PC-9 (cell line): ENCODE results near the gene COL23A1. TPM values are rescaled to one million over a fixed set of nuclear protein-coding genes. Genes with fewer than 3 reads are reported as not detected.

ENCODE experiments used
- BruUV-seq: library from RNA; stranded (reverse); fragments of 400-500 nt; replicated peaks from 2 replicates; lab custom pipeline; 2021; lab: Mats Ljungman, UMichigan
- CTCF ChIA-PET: fragments of 300-600 bp; sonication (Branson Sonifier 250); formaldehyde crosslinking; loops from one replicate; lab custom pipeline; 2022; ENCODE audit warnings: antibody characterized with exemption; lab: Charles Lee
- POLR2A ChIA-PET: fragments of 300-600 bp; sonication (Branson Sonifier 250); formaldehyde crosslinking; loops from one replicate; lab custom pipeline; 2022; ENCODE audit warnings: antibody characterized with exemption; ENCODE audit not compliant: unreplicated experiment; lab: Charles Lee
- DNase-seq, 2 experiments: peaks; one replicate each; pipeline versions ENCODE4 v3.0.0 to v3.0.0-alpha.2; 2015 to 2022; ENCODE audit warnings: mixed read lengths in 1 of 2
- H2AFZ ChIP-seq: fragments of 200-600 bp; sonication (generic); 2 replicates; pipeline ENCODE4 v1.8.1; 2017; ENCODE audit warnings: antibody characterized with exemption
- H3F3A ChIP-seq: fragments of 200-600 bp; sonication (generic); 2 replicates; pipeline ENCODE4 v1.8.1; 2017; ENCODE audit warnings: antibody characterized with exemption, mild to moderate bottlenecking, low read depth; ENCODE audit not compliant: insufficient read depth
- H3K27ac ChIP-seq: fragments of 200-600 bp; sonication (generic); 2 replicates; pipeline ENCODE4 v1.6.1; 2016; ENCODE audit warnings: mixed run types
- H3K27me3 ChIP-seq: fragments of 200-600 bp; sonication (generic); 2 replicates; pipeline ENCODE4 v1.6.1; 2016; ENCODE audit warnings: low read depth, mixed run types; ENCODE audit not compliant: insufficient read depth
- H3K36me3 ChIP-seq: fragments of 200-600 bp; sonication (generic); 2 replicates; pipeline ENCODE4 v1.6.1; 2016; ENCODE audit warnings: low read depth, mixed run types
- H3K4me1 ChIP-seq: fragments of 200-600 bp; sonication (generic); replicated peaks from 2 replicates; pipeline ENCODE4 v1.6.1; 2016; ENCODE audit warnings: mixed run types; ENCODE audit not compliant: insufficient read depth
- H3K4me2 ChIP-seq: fragments of 200-600 bp; sonication (generic); 2 replicates; pipeline ENCODE4 v1.6.1; 2017; ENCODE audit warnings: mixed run types
- H3K4me3 ChIP-seq: fragments of 200-600 bp; sonication (generic); 2 replicates; pipeline ENCODE4 v1.6.1; 2016; ENCODE audit warnings: mixed run types
- H3K79me2 ChIP-seq: fragments of 200-600 bp; sonication (generic); 2 replicates; pipeline ENCODE4 v1.6.1; 2017; ENCODE audit warnings: low read depth, mixed run types
- H3K9me2 ChIP-seq: fragments of 200-600 bp; sonication (generic); 2 replicates; pipeline ENCODE4 v1.8.1; 2017; ENCODE audit warnings: mild to moderate bottlenecking; ENCODE audit not compliant: insufficient read depth
- H3K9me3 ChIP-seq: fragments of 200-600 bp; sonication (generic); 2 replicates; pipeline ENCODE4 v1.8.1; 2016; ENCODE audit warnings: low read depth; ENCODE audit not compliant: insufficient read depth
- H4K20me1 ChIP-seq: fragments of 200-600 bp; sonication (generic); 2 replicates; pipeline ENCODE4 v1.8.1; 2017; ENCODE audit not compliant: insufficient read depth
- CTCF ChIP-seq: fragments of 200-600 bp; sonication (generic); conservative IDR thresholded peaks from 2 replicates; pipeline ENCODE4 v1.6.1; 2017; ENCODE audit warnings: mixed run types, antibody characterized with exemption, mild to moderate bottlenecking, moderate library complexity
- EZH2 ChIP-seq: fragments of 200-600 bp; sonication (generic); IDR thresholded peaks from 2 replicates; pipeline ENCODE4 v1.8.0; 2017; ENCODE audit warnings: antibody characterized with exemption, low read depth
- intact Hi-C: fragments of 100-400 bp; cut with micrococcal nuclease; formaldehyde crosslinking; loops from one replicate; pipeline ENCODE4 v1.10.0; 2022; ENCODE audit not compliant: unreplicated experiment
- total RNA-seq: library from RNA; stranded (reverse); gene quantifications from 2 replicates; pipeline ENCODE4 v1.2.3, GENCODE V29; 2021

COL23A1 gene
- total RNA-seq, 1 experiment from 2014 or later = not detected

DNA sequence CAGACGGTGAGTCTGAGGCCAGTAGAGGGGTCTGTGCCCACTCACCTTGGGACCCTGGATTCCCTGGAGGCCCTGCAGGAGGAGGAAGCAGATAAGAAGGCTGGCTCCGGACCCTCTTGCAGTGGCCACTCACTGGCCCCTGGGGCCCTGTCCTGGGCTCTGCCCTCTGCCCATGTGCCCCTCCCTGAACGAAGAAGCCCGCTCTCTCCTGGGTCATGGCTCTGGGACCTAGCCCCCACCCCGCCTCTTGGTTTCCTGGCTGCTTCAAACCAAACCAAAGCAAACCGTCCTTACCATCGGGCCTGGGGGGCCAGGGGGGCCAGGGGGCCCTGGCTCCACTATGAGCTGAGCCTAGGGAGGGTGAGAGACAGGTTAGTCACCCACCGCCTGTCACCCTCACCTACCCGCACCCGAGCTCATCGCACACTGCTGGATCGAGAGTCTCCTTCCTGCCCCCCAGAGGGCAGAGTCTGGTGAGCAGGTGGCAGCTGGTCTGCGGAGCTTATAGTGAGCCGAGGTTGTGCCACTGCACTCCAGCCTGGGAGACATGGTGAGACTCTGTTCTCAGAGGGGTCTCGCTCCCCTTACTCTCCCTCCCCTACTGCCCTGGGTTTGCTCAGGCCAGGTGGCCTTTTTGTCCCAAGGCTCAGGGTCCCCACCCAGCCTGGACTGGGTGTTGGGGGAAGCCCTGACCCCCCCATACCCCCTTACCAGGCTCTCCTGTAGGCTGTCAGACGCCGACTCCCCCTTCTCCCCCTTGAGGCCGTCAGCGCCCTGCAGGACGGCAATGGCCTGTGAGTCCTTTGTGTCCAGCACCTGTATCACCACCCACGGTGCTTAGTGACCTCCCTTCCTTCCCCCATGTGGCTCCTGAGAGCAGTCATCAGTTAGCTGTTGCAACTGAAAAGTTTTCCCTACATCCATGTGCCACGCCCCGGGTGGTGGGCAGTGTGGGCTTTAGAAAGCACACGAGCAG is 342.4 kb downstream of the COL23A1 start:
- no peaks in the 10 kb centered on the region for H3K9me3 ChIP-seq
- no peaks in the 10 kb centered on the region for H3F3A ChIP-seq
- H3K4me2 ChIP-seq = no peak overlapping the region
- H3K27ac ChIP-seq = no peak overlapping the region
- TF ChIP-seq EZH2 (no peak), CTCF (no peak)
- CTCF ChIA-PET = no interaction called here
- no peaks in the 10 kb centered on the region for H3K79me2 ChIP-seq
- POLR2A ChIA-PET = no interaction called here
- intact Hi-C loops = no loop called here
- H3K4me1 ChIP-seq = no peaks in the 10 kb centered on the region
- no peak overlapping the region for H3K4me3 ChIP-seq
- H3K27me3 ChIP-seq = peaks cover 67% of the 10 kb centered on the region
- no peaks in the 10 kb centered on the region for H4K20me1 ChIP-seq
- no peak for DNase-seq
- H3K9me2 ChIP-seq = no peaks in the 10 kb centered on the region
- no peaks in the 10 kb centered on the region for H3K36me3 ChIP-seq
- BruUV-seq = no TSS peak
- H2AFZ ChIP-seq = no peak overlapping the region

GRCh38 chr5:178246624-178247279 is 343.4 kb downstream of the COL23A1 start:
- no peak overlapping the region for H2AFZ ChIP-seq
- no peak for DNase-seq
- no peak overlapping the region for H3K4me3 ChIP-seq
- H3K4me2 ChIP-seq = no peak overlapping the region
- no peak overlapping the region for H3K27ac ChIP-seq
- H3F3A ChIP-seq = no peaks in the 10 kb centered on the region
- H3K36me3 ChIP-seq = no peaks in the 10 kb centered on the region
- H3K79me2 ChIP-seq = no peaks in the 10 kb centered on the region
- no TSS peak for BruUV-seq
- H3K27me3 ChIP-seq = peaks cover 74% of the 10 kb centered on the region
- no peaks in the 10 kb centered on the region for H3K9me2 ChIP-seq
- no peaks in the 10 kb centered on the region for H3K4me1 ChIP-seq
- no peaks in the 10 kb centered on the region for H3K9me3 ChIP-seq
- no peaks in the 10 kb centered on the region for H4K20me1 ChIP-seq
- ChIA-PET POLR2A (no interaction called here), CTCF (no interaction called here)
- TF ChIP-seq CTCF (no peak), EZH2 (no peak)
- intact Hi-C loops = no loop called here

DNA sequence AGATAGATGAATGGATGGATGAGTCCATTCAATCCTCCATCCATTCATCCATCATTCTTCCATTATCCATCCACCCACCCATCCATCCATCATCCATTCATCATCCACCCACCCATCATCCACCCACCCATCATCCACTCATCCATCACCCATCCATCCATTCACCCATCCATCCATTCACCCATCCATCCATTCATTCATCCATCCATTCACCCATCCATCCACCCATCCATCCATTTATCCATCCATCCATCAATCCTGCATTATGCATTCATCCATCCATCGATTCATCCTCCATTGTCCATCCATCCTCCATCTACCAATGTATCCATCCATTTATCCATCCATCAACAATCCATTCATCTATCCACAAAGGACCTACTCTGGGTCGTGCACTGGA is 344.8 kb downstream of the COL23A1 start:
- Histone ChIP-seq H3K4me3 (no peak overlapping the region), H3K36me3 (no peaks in the 10 kb centered on the region), H3K27me3 (peaks cover 71% of the 10 kb centered on the region), H3K4me1 (no peaks in the 10 kb centered on the region), H3K9me2 (no peaks in the 10 kb centered on the region), H2AFZ (no peak overlapping the region), H3K4me2 (no peak overlapping the region), H3K27ac (no peak overlapping the region), H3K79me2 (no peaks in the 10 kb centered on the region), H4K20me1 (no peaks in the 10 kb centered on the region), H3K9me3 (no peaks in the 10 kb centered on the region), H3F3A (no peaks in the 10 kb centered on the region)
- no TSS peak for BruUV-seq
- intact Hi-C loops = no loop called here
- DNase-seq = peak in 1 of 2 experiments; percentile 5
- ChIA-PET POLR2A (no interaction called here), CTCF (no interaction called here)
- TF ChIP-seq EZH2 = no peak
- TF ChIP-seq CTCF = no peak
